ENCODE results near the gene NIM1K. TPM values are rescaled to one million over a fixed set of nuclear protein-coding genes. Genes with fewer than 3 reads are reported as not detected.
A peak's percentile ranks its signal among the peaks of the same experiment; 100 is the strongest.

NIM1K gene
- total RNA-seq, 6 experiments from 2014 or later: 0.14 to 0.85 (median 0.38) TPM

DNA sequence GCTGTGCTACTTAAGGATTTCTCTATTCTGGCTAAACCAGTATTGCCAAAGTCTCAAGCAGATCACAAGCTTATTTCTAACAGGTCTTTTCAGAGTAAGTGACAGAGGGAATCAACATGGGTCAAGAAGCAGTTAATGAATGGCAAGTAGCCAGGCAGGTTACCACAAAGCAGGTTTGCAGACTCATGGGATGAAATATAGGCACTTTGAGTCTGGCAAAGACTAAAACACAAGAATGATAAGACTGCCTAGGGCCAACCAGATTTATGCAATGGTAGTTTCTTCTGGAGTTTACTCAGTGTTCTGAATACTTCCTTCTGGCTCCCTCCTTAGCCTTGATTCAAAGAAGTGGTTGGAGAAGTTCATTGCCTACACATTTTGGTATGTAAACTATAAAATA lies 117.6 kb downstream of the NIM1K start:
- Mint-ChIP-seq H3K9me3 (no peaks in the 10 kb centered on the region; the same call in 1 of the 2 replicates), H3K27me3 (ENCODE audit: insufficient read depth) (peaks cover 3% of the 10 kb centered on the region), H3K36me3 (ENCODE audit: low read depth) (peaks cover 6% of the 10 kb centered on the region; the same call in 1 of the 2 replicates), H3K4me1 (ENCODE audit: low read depth) (peaks cover 32% of the 10 kb centered on the region), H3K27ac (no peak overlapping the region), H3K4me3 (no peak overlapping the region)
- no peak for DNase-seq
- TF ChIP-seq, protein P1, sequence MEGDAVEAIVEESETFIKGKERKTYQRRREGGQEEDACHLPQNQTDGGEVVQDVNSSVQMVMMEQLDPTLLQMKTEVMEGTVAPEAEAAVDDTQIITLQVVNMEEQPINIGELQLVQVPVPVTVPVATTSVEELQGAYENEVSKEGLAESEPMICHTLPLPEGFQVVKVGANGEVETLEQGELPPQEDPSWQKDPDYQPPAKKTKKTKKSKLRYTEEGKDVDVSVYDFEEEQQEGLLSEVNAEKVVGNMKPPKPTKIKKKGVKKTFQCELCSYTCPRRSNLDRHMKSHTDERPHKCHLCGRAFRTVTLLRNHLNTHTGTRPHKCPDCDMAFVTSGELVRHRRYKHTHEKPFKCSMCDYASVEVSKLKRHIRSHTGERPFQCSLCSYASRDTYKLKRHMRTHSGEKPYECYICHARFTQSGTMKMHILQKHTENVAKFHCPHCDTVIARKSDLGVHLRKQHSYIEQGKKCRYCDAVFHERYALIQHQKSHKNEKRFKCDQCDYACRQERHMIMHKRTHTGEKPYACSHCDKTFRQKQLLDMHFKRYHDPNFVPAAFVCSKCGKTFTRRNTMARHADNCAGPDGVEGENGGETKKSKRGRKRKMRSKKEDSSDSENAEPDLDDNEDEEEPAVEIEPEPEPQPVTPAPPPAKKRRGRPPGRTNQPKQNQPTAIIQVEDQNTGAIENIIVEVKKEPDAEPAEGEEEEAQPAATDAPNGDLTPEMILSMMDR (IDR thresholded peaks at IDR 0.05): no peak

DNA sequence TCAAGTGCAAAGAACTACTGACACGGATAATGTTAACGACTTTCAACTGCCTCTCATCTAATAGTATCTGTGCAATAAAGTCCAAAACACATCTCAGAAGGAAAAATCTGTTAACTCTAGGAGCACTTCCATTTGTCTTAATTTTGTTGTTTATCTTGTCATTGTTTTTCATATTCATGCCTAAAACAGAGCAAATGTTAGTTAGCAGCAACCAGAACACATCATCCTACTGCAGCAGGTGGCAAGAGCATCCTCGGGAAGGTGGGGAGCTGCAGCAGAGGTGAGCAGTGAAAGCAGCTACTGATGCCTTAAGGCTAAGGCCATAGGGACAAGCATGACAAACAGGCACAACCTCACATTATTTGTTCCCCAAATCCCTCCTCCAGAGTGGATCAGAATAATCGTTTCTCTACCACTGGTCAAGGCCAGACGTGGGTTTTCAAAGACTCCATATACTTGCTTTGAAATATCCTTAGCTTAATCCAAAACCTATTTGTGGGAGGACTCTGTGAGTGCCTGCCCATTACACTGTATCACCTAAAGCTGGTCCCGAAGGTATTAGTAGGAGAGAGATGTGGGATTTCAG lies 120.1 kb downstream of the NIM1K start:
- no peak for DNase-seq
- Mint-ChIP-seq H3K4me3 (peak overlapping the region; percentile 98), H3K4me1 (ENCODE audit: low read depth) (peaks cover 42% of the 10 kb centered on the region), H3K27me3 (ENCODE audit: insufficient read depth) (peaks cover 3% of the 10 kb centered on the region), H3K36me3 (ENCODE audit: low read depth) (peaks cover 6% of the 10 kb centered on the region; the same call in 1 of the 2 replicates), H3K27ac (peak overlapping the region; percentile 91), H3K9me3 (no peaks in the 10 kb centered on the region; the same call in 1 of the 2 replicates)
- TF ChIP-seq, protein P1 (IDR thresholded peaks at IDR 0.05): no peak

DNA sequence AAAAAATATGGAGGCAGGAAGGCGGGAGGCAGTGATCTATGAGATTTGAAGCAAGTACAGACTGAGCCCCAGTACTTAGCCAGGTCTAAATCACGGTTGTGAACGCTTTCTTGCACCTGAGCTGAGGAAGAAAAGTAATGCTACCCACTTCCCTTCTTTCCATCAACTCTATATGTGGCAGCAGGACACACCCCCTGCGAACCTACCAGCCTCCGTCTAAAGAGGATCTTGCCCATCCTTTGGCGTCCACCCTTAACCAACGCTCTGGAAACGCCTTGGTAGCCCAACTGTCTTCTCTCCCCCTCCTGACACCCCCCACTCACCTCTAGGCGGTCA lies 120.6 kb downstream of the NIM1K start:
- Mint-ChIP-seq H3K4me1 (ENCODE audit: low read depth) (peaks cover 42% of the 10 kb centered on the region), H3K27ac (peak overlapping the region; percentile 91), H3K36me3 (ENCODE audit: low read depth) (peaks cover 6% of the 10 kb centered on the region; the same call in 1 of the 2 replicates), H3K9me3 (no peaks in the 10 kb centered on the region; the same call in 1 of the 2 replicates), H3K27me3 (ENCODE audit: insufficient read depth) (peaks cover 3% of the 10 kb centered on the region), H3K4me3 (peak overlapping the region; percentile 98)
- DNase-seq: no peak
- TF ChIP-seq, protein P1 (IDR thresholded peaks at IDR 0.05): no peak

DNA sequence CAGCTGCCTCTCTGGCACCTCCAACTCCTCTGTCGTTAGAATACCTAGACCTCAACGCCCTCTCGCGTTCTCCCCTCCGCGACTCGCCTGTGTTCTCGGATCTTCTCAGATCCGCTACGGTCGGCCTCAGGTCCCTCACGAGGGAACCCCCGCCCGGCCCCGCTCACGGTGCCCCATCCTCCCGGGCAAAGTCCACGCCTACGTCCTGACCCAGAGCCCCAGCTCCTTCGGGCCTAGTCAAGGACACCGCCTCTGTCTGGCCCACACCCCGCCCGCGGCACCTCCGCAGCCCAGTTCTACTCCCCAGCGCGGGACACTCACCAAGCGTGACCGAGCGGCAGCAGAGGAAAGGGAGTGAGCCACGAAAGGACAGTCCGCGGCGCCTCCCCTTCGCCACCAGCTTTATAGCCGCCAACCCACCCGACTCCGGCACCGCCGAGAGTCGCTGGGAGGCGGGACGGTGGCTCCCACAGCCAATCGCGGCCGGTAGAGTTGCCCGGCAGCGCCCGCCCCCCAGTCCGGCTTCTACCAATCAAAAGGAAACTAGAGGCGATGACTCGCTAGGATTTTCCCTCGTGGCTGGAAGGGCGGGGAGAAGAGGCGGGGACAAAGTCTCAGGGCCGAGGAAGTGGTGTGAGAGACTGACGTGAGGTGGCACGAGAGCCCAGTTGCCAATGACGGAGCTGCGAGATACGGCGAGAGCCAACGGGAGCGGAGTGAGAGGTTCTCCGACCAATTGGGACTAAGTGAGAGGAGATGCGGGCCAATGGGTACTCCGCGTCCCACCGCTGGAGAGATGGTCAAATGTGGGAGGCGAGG lies 121.2 kb downstream of the NIM1K start, which contains the start of gene HMGCS1:
TSS of gene HMGCS1 (minus strand) at position 378 of the 819 bp plus-strand sequence. CDS start 14,447 bp downstream, outside the sequence.
- peaks cover 6% of the 10 kb centered on the region; the same call in 1 of the 2 replicates for H3K36me3 Mint-ChIP-seq (ENCODE audit: low read depth)
- H3K27ac Mint-ChIP-seq: peak within 1 kb of the TSS; percentile 91
- peaks cover 42% of the 10 kb centered on the region for H3K4me1 Mint-ChIP-seq (ENCODE audit: low read depth)
- peak within 1 kb of the TSS; percentile 98 for H3K4me3 Mint-ChIP-seq
- TF ChIP-seq, protein P1 (IDR thresholded peaks at IDR 0.05): no peak
- H3K9me3 Mint-ChIP-seq: no peaks in the 10 kb centered on the region; the same call in 1 of the 2 replicates
- DNase-seq: peak; percentile 100
- peaks cover 5% of the 10 kb centered on the region for H3K27me3 Mint-ChIP-seq (ENCODE audit: insufficient read depth)

DNA sequence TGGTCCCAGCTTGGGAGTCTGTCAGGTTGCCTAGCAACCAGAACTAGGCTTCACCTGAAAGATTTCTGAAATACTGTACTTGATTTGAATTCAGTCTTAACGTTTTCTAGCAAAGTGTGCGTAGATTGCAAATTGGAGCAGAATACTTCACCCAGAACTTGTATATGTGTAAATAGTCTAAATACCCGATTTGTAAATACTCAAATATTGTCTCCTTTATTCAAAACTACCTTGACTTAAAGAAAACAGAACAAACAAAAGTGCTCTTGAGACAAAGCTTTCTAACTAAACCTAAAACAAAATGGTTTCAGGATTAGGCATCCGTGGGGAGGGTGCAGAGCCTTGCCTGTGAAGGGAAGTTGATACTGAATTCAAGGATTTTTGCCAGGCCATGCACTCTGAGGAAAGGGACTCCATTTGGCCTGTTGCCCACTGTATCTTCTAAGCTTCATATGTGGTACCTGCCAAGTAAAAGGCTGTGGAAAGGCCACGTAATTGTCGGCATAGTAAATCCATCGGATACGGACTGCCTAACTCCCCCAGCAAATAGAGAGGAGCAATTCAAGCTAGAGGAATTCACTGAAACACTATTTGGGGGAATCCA lies 121.9 kb downstream of the NIM1K start:
- Mint-ChIP-seq H3K27ac (peak overlapping the region; percentile 91), H3K27me3 (ENCODE audit: insufficient read depth) (peaks cover 8% of the 10 kb centered on the region), H3K4me3 (peak overlapping the region; percentile 98), H3K9me3 (no peaks in the 10 kb centered on the region; the same call in 1 of the 2 replicates), H3K4me1 (ENCODE audit: low read depth) (peaks cover 42% of the 10 kb centered on the region), H3K36me3 (ENCODE audit: low read depth) (peaks cover 6% of the 10 kb centered on the region; the same call in 1 of the 2 replicates)
- DNase-seq: no peak
- TF ChIP-seq, protein P1 (IDR thresholded peaks at IDR 0.05): no peak
